GM21447 (cell line): Measurements from ENCODE around the gene YIPF4.
"Not testable (repeated sequence)": the region's sequence is repeated elsewhere in the genome, so short reads cannot be mapped to it uniquely, and the experiment has no call there.

ENCODE experiments used
- ATAC-seq: cut with Tn5 transposase; IDR thresholded peaks from one replicate; pipeline ENCODE4 v1.9.1; 2021; ENCODE audit not compliant: unreplicated experiment

Gene YIPF4

DNA sequence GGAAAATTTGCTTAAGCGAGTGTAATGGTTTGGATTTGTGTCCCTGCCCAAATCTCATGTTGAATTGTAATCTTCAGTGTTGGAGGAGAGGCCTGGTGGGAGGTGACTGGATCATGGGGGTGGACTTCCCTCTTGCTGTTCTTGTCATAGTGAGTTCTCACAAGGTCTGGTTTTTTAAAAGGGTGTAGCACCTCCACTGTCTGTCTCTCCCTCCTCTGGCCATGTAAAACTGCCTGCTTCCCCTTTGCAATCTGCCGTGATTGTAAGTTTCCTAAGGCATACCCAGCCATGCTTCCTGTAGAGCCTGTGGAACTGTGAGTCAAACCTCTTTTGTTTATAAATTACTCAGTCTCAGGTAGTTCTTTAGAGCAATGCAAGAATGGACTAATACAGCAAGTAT, 6.6 kb downstream of the YIPF4 start:
- no peak for ATAC-seq

DNA sequence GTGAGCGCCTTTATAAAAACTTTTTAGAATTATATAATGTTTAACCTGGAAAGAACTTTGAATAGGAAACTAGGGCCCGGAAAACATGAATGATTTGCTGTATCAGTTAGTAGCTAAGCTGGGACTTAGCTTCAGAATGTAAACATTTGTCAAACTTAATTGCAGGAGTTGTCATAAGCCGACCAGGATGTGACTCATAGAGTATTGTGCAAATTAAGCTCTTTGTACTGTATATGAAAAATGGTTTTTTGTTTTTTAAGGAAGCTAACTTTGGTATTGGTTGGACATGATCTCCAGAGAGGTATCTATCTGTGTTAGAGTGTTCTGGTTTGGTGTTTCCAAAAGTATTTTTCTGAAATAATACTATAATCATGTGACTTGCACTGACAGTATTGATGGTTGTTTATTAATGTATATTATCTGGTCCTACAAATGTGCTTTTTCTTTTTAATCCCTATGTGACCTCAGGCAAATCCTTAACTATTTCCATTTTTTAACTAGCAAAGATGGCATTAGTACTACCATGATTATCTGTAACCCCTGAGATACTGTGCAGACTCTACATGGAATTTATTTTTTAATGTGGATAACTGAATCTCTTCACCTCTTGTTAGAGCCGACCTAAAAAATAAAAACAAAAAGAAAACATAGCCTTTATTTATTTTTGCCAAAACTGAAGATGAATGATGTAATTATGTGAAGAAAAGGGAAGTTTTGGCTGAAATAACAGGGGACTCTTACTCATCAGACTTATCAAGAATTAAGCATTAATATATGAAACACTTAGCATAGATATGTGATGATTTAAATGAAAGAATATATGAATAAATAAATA, 11.7 kb downstream of the YIPF4 start:
- no peak for ATAC-seq

DNA sequence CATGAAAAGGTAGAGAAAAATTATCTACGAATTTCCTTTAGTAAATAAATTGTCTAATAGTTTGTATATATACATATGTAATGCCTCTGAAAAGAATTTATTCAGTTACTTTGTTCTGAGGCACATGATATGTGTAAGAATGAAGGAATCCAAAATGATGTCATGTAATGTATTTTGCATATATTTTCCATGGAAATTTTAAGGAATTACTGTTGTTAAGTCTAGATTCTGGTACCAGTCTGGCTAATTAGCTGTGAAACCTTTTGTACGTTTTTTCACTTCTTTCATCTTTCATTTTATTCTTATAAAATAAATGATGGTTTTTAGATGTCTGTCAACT, 12.3 kb downstream of the YIPF4 start:
- no peak for ATAC-seq

GRCh38 chr2:32291746-32292145, 14.0 kb downstream of the YIPF4 start:
- no peak for ATAC-seq

GRCh38 chr2:32293493-32293892, 15.8 kb downstream of the YIPF4 start:
- ATAC-seq = not testable (repeated sequence)

DNA sequence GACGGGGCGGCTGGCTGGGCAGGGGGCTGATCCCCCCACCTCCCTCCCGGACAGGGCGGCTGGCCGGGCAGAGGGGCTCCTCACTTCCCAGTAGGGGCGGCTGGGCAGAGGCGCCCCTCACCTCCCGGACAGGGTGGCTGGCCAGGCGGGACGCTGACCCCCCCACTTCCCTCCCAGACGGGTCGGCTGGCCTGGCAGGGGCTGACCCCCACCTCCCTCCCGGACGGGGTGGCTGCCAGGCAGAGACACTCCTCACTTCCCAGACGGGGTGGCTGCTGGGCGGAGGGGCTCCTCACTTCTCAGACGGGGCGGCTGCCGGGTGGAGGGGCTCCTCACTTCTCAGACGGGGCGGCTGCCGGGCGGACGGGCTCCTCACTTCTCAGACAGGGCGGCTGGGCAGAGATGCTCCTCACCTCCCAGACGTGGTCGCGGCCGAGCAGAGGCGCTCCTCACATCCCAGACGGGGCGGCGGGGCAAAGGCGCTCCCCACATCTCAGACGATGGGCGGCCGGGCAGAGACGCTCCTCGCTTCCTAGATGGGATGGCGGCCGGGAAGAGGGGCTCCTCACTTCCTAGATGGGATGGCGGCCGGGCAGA, 16.4 kb downstream of the YIPF4 start:
- not testable (repeated sequence) for ATAC-seq

DNA sequence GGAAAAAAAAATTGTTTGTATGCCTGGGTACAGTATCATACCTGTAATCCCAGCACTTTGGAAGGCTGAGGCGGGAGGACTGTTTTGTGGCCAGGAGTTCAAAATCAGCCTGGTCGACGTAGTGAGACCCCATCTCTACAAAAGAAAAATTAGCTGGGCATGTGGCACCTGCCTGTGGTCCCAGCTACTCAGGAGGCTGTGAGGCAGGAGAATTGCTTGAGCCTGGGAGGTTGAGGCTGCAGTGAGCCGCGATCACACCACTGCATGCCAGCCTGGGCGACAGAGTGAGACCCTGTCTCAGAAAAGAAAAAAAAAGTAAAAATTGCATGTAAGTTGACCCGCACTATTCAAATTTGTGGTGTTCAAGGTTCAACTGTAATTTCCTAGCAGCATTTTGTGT, 32.9 kb downstream of the YIPF4 start:
- no peak for ATAC-seq

DNA sequence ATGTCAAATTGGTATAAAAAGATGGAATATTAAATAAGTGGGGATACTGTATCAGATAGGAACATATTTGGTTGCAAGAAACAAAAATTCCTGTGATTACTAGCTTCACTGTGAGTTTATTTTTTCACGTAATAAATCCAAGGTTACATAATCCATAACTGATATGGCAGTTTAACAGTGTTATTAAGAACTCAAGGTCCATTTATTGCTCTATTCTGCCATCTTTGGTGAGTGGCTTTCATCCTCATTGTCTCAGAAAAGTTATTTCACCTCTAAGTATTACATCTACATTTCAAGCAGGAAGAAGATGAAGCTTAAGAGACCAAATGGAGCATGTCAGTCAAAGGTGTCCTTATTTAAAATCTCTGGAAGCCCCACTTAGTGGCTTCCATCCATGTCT, 37.2 kb downstream of the YIPF4 start:
- ATAC-seq = no peak

- not testable (repeated sequence) for ATAC-seq
These were observed 51.0 kb downstream of the YIPF4 start for GRCh38 chr2:32328679-32329078.

- ATAC-seq = not testable (repeated sequence)
These were observed 51.7 kb downstream of the YIPF4 start for GRCh38 chr2:32329180-32329980.

DNA sequence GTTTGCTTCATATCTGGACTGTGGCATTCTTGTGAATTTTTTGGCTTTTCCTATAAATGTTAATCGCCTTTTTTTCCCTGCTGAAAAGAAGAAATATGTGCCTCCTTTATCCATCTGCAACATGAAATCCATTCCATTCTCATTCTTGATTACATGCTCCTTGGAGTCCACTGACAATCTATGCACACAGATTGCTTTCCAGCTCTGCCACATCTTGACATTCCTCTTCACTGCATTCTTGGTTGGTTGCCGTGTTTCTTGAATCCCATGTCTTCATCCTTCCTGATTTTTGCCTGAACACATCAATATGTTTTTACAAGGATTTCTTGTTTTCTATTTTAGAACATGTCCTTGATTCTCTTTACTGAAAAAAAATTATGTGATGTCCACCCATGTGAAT, 52.4 kb downstream of the YIPF4 start:
- ATAC-seq = no peak

GRCh38 chr2:32342801-32343200, 65.1 kb downstream of the YIPF4 start:
- ATAC-seq = no peak

GRCh38 chr2:32350797-32351196, 73.1 kb downstream of the YIPF4 start:
- not testable (repeated sequence) for ATAC-seq

DNA sequence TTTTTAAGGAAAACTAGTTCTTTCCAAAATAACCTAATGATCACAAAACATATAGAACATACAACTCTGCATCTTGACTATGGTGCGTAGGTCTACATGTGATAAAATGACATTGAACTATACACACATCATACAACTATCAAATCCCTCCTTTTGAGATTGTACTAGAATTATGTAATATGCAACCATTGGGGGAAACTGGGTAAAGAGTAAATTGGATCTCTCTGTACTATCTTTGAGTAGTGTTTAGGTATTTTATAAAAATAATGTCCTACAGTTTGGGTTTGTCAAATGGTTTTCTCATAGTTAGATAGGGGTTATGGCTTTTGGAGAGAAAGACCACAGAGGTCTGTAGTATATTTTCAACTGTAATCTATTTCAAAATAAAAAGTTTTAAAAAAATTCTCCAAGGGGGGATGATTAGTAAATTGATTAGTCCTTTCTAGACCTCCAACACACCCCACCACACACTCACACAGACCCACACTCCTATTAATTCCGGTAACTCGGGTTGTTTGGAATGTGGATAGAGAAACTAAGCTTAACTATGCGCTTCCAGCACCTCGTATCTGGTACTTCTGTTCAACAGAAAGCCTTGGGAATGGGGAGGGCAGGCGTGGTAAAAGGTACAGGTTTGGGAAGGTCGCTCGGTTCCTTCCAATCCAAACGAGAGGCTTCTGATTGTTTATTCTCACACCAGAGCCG, 78.4 kb downstream of the YIPF4 start:
- no peak for ATAC-seq

DNA sequence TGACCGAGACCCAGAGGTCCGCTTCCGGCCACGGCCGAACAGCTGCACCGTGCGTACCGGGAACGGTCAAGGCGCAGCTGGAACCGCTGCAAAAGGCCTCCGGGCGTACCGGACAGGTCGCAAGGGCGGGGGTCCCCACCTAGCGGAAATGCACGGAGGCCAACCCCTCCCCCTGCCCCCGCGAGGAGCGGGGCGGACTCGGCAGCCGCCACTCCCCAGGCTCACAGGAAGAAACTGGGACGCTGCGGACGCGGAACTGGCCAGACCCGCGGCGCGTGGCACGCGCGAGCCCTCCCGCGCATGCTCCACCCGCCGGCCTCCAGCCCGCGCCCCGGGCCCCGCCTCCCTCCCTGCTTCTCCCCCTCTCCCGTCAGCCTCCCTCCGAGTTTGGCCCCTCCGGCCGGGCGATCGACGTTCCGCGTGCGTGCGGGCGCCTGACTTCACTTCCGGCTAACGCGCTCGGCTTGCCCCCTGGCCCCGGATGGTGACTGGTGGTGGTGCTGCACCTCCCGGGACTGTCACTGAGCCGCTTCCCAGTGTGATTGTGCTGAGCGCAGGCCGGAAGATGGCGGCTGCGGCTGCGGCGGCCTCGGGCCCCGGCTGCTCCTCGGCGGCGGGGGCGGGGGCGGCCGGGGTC, 79.1 kb downstream of the YIPF4 start, which contains the start of gene BIRC6:
TSS of gene BIRC6 (plus strand) at position 343 of the 637 bp plus-strand sequence. CDS start at position 482, 139 bp downstream.
- peak; percentile 83 for ATAC-seq

GRCh38 chr2:32357318-32358110, 79.8 kb downstream of the YIPF4 start:
- peak; percentile 14 for ATAC-seq

GRCh38 chr2:32358111-32358482, 80.4 kb downstream of the YIPF4 start:
- ATAC-seq = no peak

DNA sequence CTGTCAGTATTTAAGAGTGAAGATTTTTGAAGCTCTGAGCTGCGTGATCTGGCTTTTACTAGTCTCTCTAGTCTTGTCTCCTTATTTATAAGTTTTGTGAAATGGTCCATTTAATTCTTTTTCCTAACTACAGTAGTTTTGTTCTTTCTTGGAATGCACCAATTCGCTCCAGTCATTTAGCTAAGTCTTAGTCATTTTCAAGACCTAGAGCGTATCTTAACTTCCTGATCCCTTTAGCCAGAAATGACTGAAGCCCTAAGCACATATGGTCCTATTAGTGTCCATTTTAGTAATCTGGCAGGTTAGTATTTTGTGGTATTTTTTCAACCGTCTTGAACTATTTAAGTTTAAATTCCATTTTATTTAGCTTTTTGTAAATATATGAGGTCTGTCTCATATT, 82.7 kb downstream of the YIPF4 start:
- no peak for ATAC-seq

DNA sequence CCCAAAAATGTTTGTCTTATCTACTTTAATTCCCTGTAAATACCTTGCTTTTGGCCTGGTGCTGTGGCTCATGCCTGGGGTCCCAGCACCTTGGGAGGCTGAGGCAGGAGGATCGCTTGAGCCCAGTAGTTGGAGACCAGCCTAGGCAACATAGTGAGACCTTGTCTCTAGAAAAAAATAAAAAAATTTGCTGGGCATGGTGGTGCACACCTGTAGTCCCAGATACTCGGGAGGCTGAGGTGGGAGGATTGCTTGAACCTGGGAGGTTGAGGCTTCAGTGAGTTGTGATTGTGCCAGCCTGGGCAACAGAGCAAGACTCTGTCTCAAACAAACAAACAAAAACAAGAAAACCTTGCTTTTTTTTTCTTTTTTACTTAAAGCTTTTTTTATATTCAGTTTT, 85.3 kb downstream of the YIPF4 start:
- ATAC-seq = not testable (repeated sequence)

GRCh38 chr2:32363597-32363996, 85.9 kb downstream of the YIPF4 start:
- peak; percentile 63 for ATAC-seq
